GM10248 (cell line): ENCODE results near the gene OR10P1.

Experiments used
- CTCF ChIA-PET: fragments of 300-600 bp; sonication (Branson Sonifier 250); formaldehyde crosslinking; extraction: SDS; loops from one replicate; lab custom pipeline; 2021; ENCODE audit warnings: antibody characterized with exemption; lab: Yijun Ruan, JAX
- POLR2A ChIA-PET: fragments of 350-650 bp; sonication (Branson Sonifier 250); formaldehyde crosslinking; extraction: SDS; loops from one replicate; lab custom pipeline; 2020; ENCODE audit warnings: antibody characterized with exemption; lab: Yijun Ruan, JAX
- DNase-seq: peaks from one replicate; pipeline ENCODE4 v3.0.0; 2012; ENCODE audit errors: extremely low spot score
- CTCF ChIP-seq: IDR thresholded peaks from 2 replicates; pipeline ENCODE4 v1.5.1; 2012; ENCODE audit warnings: mild to moderate bottlenecking, low read depth; ENCODE audit errors: extremely low read depth, missing control alignments, control extremely low read depth

The OR10P1 gene

GRCh38 chr12:55686366-55687010, 49.8 kb downstream of the OR10P1 start:
- DNase-seq: no peak
- ChIA-PET CTCF (interaction anchor here (1.2 to 1.8 kb wide), 2 partner anchors 12 to 20 kb away, joined by 3 to 6 read pairs; no protein-coding TSS in a partner anchor), POLR2A (no interaction called here)
- TF ChIP-seq CTCF: no peak
